ENCODE data around the gene LOC101059915.
A peak's percentile ranks its signal among the peaks of the same experiment; 100 is the strongest.

LOC101059915 gene

GRCh38 chrX:71669492-71669891 is 2.1 kb downstream of the LOC101059915 start:
- ATAC-seq = no peak
- no peak for TF ChIP-seq ZFP3 (CRISPR knock-in tag; IDR thresholded peaks at IDR 0.05)
- TF ChIP-seq PATZ1 (CRISPR knock-in tag; IDR thresholded peaks at IDR 0.05; ENCODE audit: borderline replicate concordance) = no peak

- ATAC-seq = peak; percentile 88
Measured at GRCh38 chrX:71669947-71670346, 2.6 kb downstream of the LOC101059915 start.

- TF ChIP-seq TOX (CRISPR knock-in tag; IDR thresholded peaks at IDR 0.05; ENCODE audit: borderline replicate concordance) = no peak
- no peak for TF ChIP-seq ZC3H10 (CRISPR knock-in tag; IDR thresholded peaks at IDR 0.05)
- TF ChIP-seq CREB5 (CRISPR knock-in tag; IDR thresholded peaks at IDR 0.05; ENCODE audit: low read depth) = no peak
- no peak for TF ChIP-seq TCF4 (CRISPR knock-in tag; IDR thresholded peaks at IDR 0.05; ENCODE audit: borderline replicate concordance)
- TF ChIP-seq ZFP30 (CRISPR knock-in tag; IDR thresholded peaks at IDR 0.05) = no peak
- no peak for TF ChIP-seq PPARA (CRISPR knock-in tag; IDR thresholded peaks at IDR 0.05; ENCODE audit: borderline replicate concordance)
- no peak for TF ChIP-seq BACH2 (CRISPR knock-in tag; IDR thresholded peaks at IDR 0.05; ENCODE audit: borderline replicate concordance)
- TF ChIP-seq TSHZ2 (CRISPR knock-in tag; IDR thresholded peaks at IDR 0.05) = no peak
- no peak for TF ChIP-seq ARNTL (CRISPR knock-in tag; IDR thresholded peaks at IDR 0.05; ENCODE audit: borderline replicate concordance, low read depth)
- TF ChIP-seq ZNF8 (CRISPR knock-in tag; IDR thresholded peaks at IDR 0.05) = no peak
- no peak for TF ChIP-seq GLIS3 (CRISPR knock-in tag; IDR thresholded peaks at IDR 0.05)
- TF ChIP-seq CSDC2 (CRISPR knock-in tag; IDR thresholded peaks at IDR 0.05) = no peak
- no peak for ATAC-seq
Measured at GRCh38 chrX:71671043-71671780, 3.9 kb downstream of the LOC101059915 start.

GRCh38 chrX:71671938-71672337 is 4.6 kb downstream of the LOC101059915 start:
- ATAC-seq = no peak
- no peak for TF ChIP-seq ZFP3 (CRISPR knock-in tag; IDR thresholded peaks at IDR 0.05)
- no peak for TF ChIP-seq ZNF565 (CRISPR knock-in tag; conservative IDR thresholded peaks at IDR 0.05; ENCODE audit: low read depth)
- no peak for TF ChIP-seq CSRNP3 (CRISPR knock-in tag; IDR thresholded peaks at IDR 0.05)
- no peak for TF ChIP-seq ARNTL (CRISPR knock-in tag; IDR thresholded peaks at IDR 0.05; ENCODE audit: borderline replicate concordance, low read depth)
- TF ChIP-seq RARB (CRISPR knock-in tag; IDR thresholded peaks at IDR 0.05) = no peak
- TF ChIP-seq TCF4 (CRISPR knock-in tag; IDR thresholded peaks at IDR 0.05; ENCODE audit: borderline replicate concordance) = no peak
- TF ChIP-seq SNAI2 (CRISPR knock-in tag; IDR thresholded peaks at IDR 0.05) = no peak
- TF ChIP-seq ZC3H10 (CRISPR knock-in tag; IDR thresholded peaks at IDR 0.05) = no peak
- TF ChIP-seq OSR1 (CRISPR knock-in tag; IDR thresholded peaks at IDR 0.05) = no peak
- no peak for TF ChIP-seq CREB5 (CRISPR knock-in tag; IDR thresholded peaks at IDR 0.05; ENCODE audit: low read depth)
- no peak for TF ChIP-seq ZNF8 (CRISPR knock-in tag; IDR thresholded peaks at IDR 0.05)
- no peak for TF ChIP-seq TOX (CRISPR knock-in tag; IDR thresholded peaks at IDR 0.05; ENCODE audit: borderline replicate concordance)
- no peak for TF ChIP-seq BACH2 (CRISPR knock-in tag; IDR thresholded peaks at IDR 0.05; ENCODE audit: borderline replicate concordance)
- no peak for TF ChIP-seq ZNF70 (CRISPR knock-in tag; IDR thresholded peaks at IDR 0.05)
- no peak for TF ChIP-seq TSHZ2 (CRISPR knock-in tag; IDR thresholded peaks at IDR 0.05)
- no peak for TF ChIP-seq POU6F1 (CRISPR knock-in tag; IDR thresholded peaks at IDR 0.05; ENCODE audit: borderline replicate concordance, low read depth)
- TF ChIP-seq ESRRG (CRISPR knock-in tag; IDR thresholded peaks at IDR 0.05) = no peak
- TF ChIP-seq CSDC2 (CRISPR knock-in tag; IDR thresholded peaks at IDR 0.05) = no peak
- TF ChIP-seq ZFP30 (CRISPR knock-in tag; IDR thresholded peaks at IDR 0.05) = no peak

All from SK-N-SH treated with all-trans-retinoic acid at 6 μM for 48 hours (cell line).